ENCODE results near the gene JCAD. TPM values are rescaled to one million over a fixed set of nuclear protein-coding genes. Genes with fewer than 3 reads are reported as not detected.

The JCAD gene
- total RNA-seq, 1 donor from 2014 or later: not detected

DNA sequence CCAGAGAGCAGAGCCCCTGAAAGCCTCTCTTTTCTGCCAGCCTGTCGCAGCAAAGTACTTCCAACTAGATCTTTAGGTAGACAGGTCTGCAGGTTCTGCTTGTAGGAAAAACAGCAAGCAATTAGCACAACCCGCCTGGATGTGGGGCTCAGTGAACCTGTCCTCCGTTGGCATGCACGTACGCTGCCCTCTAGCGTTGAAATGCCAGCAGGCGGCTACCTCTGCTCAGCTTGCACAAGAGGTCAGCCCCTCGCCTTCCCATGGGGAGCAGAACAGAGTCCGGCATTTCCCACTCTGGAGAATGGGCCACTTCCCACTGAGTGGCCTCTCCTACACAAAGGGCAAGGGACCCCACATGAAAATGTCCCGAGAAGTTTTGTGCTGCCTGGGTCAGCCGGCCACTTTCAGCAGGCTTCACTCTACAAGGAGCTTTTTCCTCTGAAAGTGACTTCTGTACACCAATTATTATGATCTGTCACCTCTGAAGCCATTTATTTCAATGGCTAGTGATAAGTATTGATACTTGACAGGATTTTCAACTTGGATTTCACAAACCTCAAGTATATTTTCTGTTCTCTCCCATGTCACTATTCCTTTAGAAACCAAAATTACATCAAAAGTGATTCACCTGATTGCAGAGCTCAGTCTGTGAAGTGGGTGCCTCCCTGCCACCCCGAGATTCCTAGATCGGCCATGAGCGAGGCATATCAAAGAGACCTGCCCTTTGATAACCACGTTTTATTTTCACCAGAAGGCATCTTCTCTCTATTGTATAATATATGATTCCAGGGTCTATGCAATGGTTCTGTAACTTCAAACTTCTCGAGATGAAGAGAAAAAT, 56.7 kb downstream of the JCAD start:
- intact Hi-C loops (cut with micrococcal nuclease): no loop called here
- H3K27me3 Mint-ChIP-seq: peaks cover 12% of the 10 kb centered on the region

DNA sequence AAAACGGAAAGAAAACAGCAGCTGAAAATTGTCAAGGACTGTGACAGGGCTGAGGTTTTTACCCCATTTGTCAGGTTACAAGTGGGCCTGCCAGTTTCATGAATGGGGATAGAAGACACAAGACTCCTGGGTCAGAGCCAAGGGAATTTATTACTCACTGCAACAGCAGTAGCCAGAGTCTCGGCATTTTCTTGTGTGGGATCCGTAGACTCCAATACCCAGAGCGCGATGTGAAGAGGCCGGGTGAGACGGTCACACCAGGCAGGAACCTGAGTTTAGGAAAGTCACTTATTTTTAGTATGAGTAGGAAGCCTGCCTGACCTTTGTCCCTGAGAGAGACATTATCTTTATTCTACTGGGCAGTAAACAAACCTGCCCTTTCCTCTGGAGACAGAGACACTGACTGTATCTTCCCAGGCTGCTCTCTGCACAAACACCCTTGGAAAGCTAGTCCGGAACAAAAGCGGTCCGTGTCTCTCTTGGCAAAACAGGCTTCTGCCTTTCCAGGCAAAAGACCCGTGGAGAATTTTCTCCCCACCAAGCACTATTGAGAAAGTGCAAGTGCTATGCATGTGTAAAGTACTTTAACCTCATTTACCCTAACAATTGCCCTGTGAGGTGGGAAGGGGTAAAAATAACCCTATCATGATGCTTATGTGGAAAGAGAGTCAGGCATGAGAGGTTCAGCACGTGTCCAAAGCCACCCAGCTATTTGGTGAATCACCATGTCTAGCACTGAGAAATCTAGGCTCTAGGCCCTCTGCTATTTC, 58.4 kb downstream of the JCAD start:
- ATAC-seq (ENCODE audit: low read depth): no peak

More for the DNA sequence above, 56.7 kb downstream of the JCAD start:
- DNase-seq (no peak), ATAC-seq (ENCODE audit: low read depth) (no peak)
- Mint-ChIP-seq H3K4me1 (no peaks in the 10 kb centered on the region), H3K36me3 (ENCODE audit: low read depth) (no peaks in the 10 kb centered on the region), H3K27ac (no peak overlapping the region), H3K9me3 (no peaks in the 10 kb centered on the region), H3K4me3 (no peak overlapping the region)
- TF ChIP-seq, protein P1, sequence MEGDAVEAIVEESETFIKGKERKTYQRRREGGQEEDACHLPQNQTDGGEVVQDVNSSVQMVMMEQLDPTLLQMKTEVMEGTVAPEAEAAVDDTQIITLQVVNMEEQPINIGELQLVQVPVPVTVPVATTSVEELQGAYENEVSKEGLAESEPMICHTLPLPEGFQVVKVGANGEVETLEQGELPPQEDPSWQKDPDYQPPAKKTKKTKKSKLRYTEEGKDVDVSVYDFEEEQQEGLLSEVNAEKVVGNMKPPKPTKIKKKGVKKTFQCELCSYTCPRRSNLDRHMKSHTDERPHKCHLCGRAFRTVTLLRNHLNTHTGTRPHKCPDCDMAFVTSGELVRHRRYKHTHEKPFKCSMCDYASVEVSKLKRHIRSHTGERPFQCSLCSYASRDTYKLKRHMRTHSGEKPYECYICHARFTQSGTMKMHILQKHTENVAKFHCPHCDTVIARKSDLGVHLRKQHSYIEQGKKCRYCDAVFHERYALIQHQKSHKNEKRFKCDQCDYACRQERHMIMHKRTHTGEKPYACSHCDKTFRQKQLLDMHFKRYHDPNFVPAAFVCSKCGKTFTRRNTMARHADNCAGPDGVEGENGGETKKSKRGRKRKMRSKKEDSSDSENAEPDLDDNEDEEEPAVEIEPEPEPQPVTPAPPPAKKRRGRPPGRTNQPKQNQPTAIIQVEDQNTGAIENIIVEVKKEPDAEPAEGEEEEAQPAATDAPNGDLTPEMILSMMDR (IDR thresholded peaks at IDR 0.05): no peak
- CTCF ChIA-PET: interaction anchor here (1.2 to 2.6 kb wide), 2 partner anchors 9 to 589 kb away, joined by 4 to 11 read pairs; no protein-coding TSS in a partner anchor
- POLR2A ChIA-PET: no interaction called here

DNA sequence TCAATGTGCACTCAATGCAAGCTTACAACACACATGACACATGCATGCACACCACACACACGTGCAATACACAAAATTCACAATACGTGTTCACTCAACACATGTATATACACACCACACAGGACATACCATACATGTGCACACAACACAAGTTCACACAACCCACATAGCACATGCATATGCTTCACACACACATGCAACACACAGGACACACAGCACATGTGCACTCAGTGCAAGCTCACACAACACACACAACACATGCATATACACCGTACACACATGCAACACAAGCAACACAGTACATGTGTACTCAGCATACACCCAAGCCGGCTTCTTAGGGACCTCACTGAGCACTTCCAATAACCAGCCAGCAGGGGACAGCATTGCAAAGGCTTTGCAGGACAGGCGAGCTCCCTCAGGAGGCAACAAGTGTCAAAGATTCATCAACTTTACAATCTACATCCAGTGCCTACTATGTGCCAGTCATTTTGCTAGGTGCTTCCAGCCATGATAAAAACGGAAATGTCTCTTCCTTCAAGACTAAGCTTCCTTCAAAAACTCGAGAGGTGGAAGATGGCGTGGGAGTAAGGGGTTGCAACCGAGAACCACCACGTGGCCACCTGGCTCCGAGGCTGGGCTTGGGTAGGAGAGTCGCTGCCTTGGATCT, 61.1 kb downstream of the JCAD start:
- H3K27ac Mint-ChIP-seq: no peak overlapping the region
- DNase-seq (peak; percentile 32), ATAC-seq (ENCODE audit: low read depth) (peak; percentile 75)
- ChIA-PET CTCF (interaction anchor here (0.5 to 1.6 kb wide), 10 partner anchors 12 to 682 kb away, joined by 3 to 11 read pairs (median 4); no protein-coding TSS in a partner anchor), POLR2A (no interaction called here)
- H3K27me3 Mint-ChIP-seq: peaks cover 31% of the 10 kb centered on the region
- H3K9me3 Mint-ChIP-seq: no peaks in the 10 kb centered on the region
- no peak overlapping the region for H3K4me3 Mint-ChIP-seq
- H3K4me1 Mint-ChIP-seq: no peaks in the 10 kb centered on the region
- H3K36me3 Mint-ChIP-seq (ENCODE audit: low read depth): no peaks in the 10 kb centered on the region
- intact Hi-C loops (cut with micrococcal nuclease): loop anchor here (5.0 to 10.0 kb wide), 3 partner anchors 244 to 394 kb away; no protein-coding TSS in a partner anchor
- TF ChIP-seq, protein P1 (IDR thresholded peaks at IDR 0.05): peak; percentile 43

More for the DNA sequence above, 58.4 kb downstream of the JCAD start:
- H3K4me3 Mint-ChIP-seq: no peak overlapping the region
- peaks cover 19% of the 10 kb centered on the region for H3K27me3 Mint-ChIP-seq
- no peak for DNase-seq
- no peak overlapping the region for H3K27ac Mint-ChIP-seq
- no peaks in the 10 kb centered on the region for H3K36me3 Mint-ChIP-seq (ENCODE audit: low read depth)
- TF ChIP-seq, protein P1 (IDR thresholded peaks at IDR 0.05): no peak
- CTCF ChIA-PET: interaction anchor here (2.6 kb wide), 1 partner anchor 590 kb away, joined by 11 read pairs; no protein-coding TSS in a partner anchor
- POLR2A ChIA-PET: interaction anchor here (0.7 kb wide), 1 partner anchor 26 kb away, joined by 3 read pairs; no protein-coding TSS in a partner anchor
- no peaks in the 10 kb centered on the region for H3K4me1 Mint-ChIP-seq
- intact Hi-C loops (cut with micrococcal nuclease): no loop called here
- H3K9me3 Mint-ChIP-seq: no peaks in the 10 kb centered on the region

DNA sequence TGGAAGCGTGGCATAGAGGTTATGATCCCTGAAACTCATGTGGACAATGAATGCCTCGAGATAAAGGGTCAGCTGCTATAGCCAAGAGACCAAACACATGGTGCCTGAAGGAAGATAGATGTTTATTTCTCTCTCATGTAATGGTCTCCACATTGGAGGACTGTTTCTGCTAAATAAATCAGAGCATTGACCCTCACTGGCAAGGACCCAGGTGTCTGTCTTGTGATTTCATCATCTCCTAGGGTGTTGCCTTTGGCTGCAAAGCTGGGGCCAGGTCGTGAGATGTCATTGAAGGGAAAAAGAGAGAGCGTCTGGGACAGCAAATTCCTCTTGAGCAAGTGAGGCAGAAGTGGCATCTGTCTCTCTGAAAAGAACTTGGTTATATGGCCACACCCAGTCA, 64.6 kb downstream of the JCAD start:
- TF ChIP-seq, protein P1 (IDR thresholded peaks at IDR 0.05): no peak
- POLR2A ChIA-PET: no interaction called here
- no peak overlapping the region for H3K27ac Mint-ChIP-seq
- H3K4me1 Mint-ChIP-seq: no peaks in the 10 kb centered on the region
- H3K9me3 Mint-ChIP-seq: no peaks in the 10 kb centered on the region
- ATAC-seq (ENCODE audit: low read depth): no peak
- intact Hi-C loops (cut with micrococcal nuclease): loop anchor here (5.0 to 10.0 kb wide), 3 partner anchors 247 to 397 kb away; no protein-coding TSS in a partner anchor
- CTCF ChIA-PET: no interaction called here
- no peak overlapping the region for H3K4me3 Mint-ChIP-seq
- no peak for DNase-seq
- no peaks in the 10 kb centered on the region for H3K36me3 Mint-ChIP-seq (ENCODE audit: low read depth)
- peaks cover 32% of the 10 kb centered on the region for H3K27me3 Mint-ChIP-seq
